NCI-H2107 treated with DMSO at 0.1 percent for 48 hours (cell line): ENCODE measurements around the gene OLIG1.

Experiments
- DNase-seq: peaks from one replicate; lab custom pipeline; 2025; ENCODE audit not compliant: unreplicated experiment; lab: John Stamatoyannopoulos, UW

The OLIG1 gene

GRCh38 chr21:33069994-33070743, at the start of gene OLIG1:
TSS of gene OLIG1 (plus strand) at chr21:33070141. CDS start at chr21:33070247, 106 bp downstream.
- DNase-seq = no peak

GRCh38 chr21:33020558-33021100, 49.3 kb upstream of the OLIG1 start:
- DNase-seq = no peak

- DNase-seq = no peak
Measured at GRCh38 chr21:33021150-33021549, 48.8 kb upstream of the OLIG1 start.

GRCh38 chr21:33021667-33022066, 48.3 kb upstream of the OLIG1 start:
- no peak for DNase-seq

- DNase-seq = no peak
Measured at GRCh38 chr21:33022489-33022827, 47.5 kb upstream of the OLIG1 start.

- DNase-seq = no peak
Measured at GRCh38 chr21:33022828-33023573, 46.9 kb upstream of the OLIG1 start.

GRCh38 chr21:33023574-33024200, 46.3 kb upstream of the OLIG1 start:
- no peak for DNase-seq

- no peak for DNase-seq
Measured at GRCh38 chr21:33024201-33025103, 45.5 kb upstream of the OLIG1 start.

- no peak for DNase-seq
Measured at GRCh38 chr21:33025106-33025488, 44.8 kb upstream of the OLIG1 start.

- no peak for DNase-seq
Measured at GRCh38 chr21:33025489-33026442, 44.2 kb upstream of the OLIG1 start, which contains the start of gene OLIG2. TSS of gene OLIG2 (plus strand) at chr21:33025935. CDS start at chr21:33026863, 928 bp downstream.

GRCh38 chr21:33026443-33026858, 43.5 kb upstream of the OLIG1 start:
- no peak for DNase-seq

- DNase-seq = no peak
Measured at GRCh38 chr21:33026878-33027400, 43.0 kb upstream of the OLIG1 start.

GRCh38 chr21:33027401-33028286, 42.3 kb upstream of the OLIG1 start:
- no peak for DNase-seq

GRCh38 chr21:33028287-33028670, 41.7 kb upstream of the OLIG1 start:
- DNase-seq = no peak

GRCh38 chr21:33028773-33029384, 41.1 kb upstream of the OLIG1 start:
- DNase-seq = no peak

- no peak for DNase-seq
Measured at GRCh38 chr21:33029385-33029921, 40.5 kb upstream of the OLIG1 start.

- no peak for DNase-seq
Measured at GRCh38 chr21:33029975-33030461, 39.9 kb upstream of the OLIG1 start.
